GM21737 (cell line): Measurements from ENCODE around the gene TCIRG1.
"Not testable (repeated sequence)": the region's sequence is repeated elsewhere in the genome, so short reads cannot be mapped to it uniquely, and the experiment has no call there.

Experiments used
- ATAC-seq: cut with Tn5 transposase; IDR thresholded peaks from one replicate; pipeline ENCODE4 v1.9.1; 2021; ENCODE audit warnings: mild to moderate bottlenecking, moderate library complexity; ENCODE audit not compliant: unreplicated experiment

TCIRG1 gene

GRCh38 chr11:68038718-68039525 lies at the start of gene TCIRG1:
TSS of gene TCIRG1 (plus strand) at chr11:68039025. CDS start at chr11:68041272, 2,247 bp downstream.
- peak; percentile 41 for ATAC-seq

GRCh38 chr11:67990546-67991346 lies 48.1 kb upstream of the TCIRG1 start:
- ATAC-seq = not testable (repeated sequence)

GRCh38 chr11:67991347-67992121 lies 47.3 kb upstream of the TCIRG1 start:
- ATAC-seq = not testable (repeated sequence)

- not testable (repeated sequence) for ATAC-seq
Observed at GRCh38 chr11:67993821-67994220, 45.0 kb upstream of the TCIRG1 start.

- not testable (repeated sequence) for ATAC-seq
Observed at GRCh38 chr11:67994387-67994786, 44.4 kb upstream of the TCIRG1 start.

- not testable (repeated sequence) for ATAC-seq
Observed at GRCh38 chr11:67995129-67995528, 43.7 kb upstream of the TCIRG1 start.

- not testable (repeated sequence) for ATAC-seq
Observed at GRCh38 chr11:67995579-67995978, 43.2 kb upstream of the TCIRG1 start.

GRCh38 chr11:67996051-67996450 lies 42.8 kb upstream of the TCIRG1 start:
- no peak for ATAC-seq

GRCh38 chr11:67996622-67997474 lies 42.0 kb upstream of the TCIRG1 start:
- ATAC-seq = no peak

GRCh38 chr11:67997475-67997921 lies 41.3 kb upstream of the TCIRG1 start:
- no peak for ATAC-seq

GRCh38 chr11:67998150-67999045 lies 40.4 kb upstream of the TCIRG1 start:
- no peak for ATAC-seq

- ATAC-seq = no peak
Observed at GRCh38 chr11:67999201-67999629, 39.6 kb upstream of the TCIRG1 start.

- no peak for ATAC-seq
Observed at GRCh38 chr11:67999704-68000103, 39.1 kb upstream of the TCIRG1 start.

GRCh38 chr11:68002575-68002937 lies 36.3 kb upstream of the TCIRG1 start:
- peak; percentile 16 for ATAC-seq

GRCh38 chr11:68002938-68003845 lies 35.6 kb upstream of the TCIRG1 start:
- peak; percentile 34 for ATAC-seq

GRCh38 chr11:68003846-68004550 lies 34.8 kb upstream of the TCIRG1 start, which contains the start of gene UNC93B1:
TSS of gene UNC93B1 (minus strand) at chr11:68004097. CDS start at chr11:68004043, 54 bp downstream.
- peak; percentile 58 for ATAC-seq
